ENCODE measurements around the gene SEZ6. TPM values are rescaled to one million over a fixed set of nuclear protein-coding genes. Genes with fewer than 3 reads are reported as not detected.

Gene SEZ6, protein sequence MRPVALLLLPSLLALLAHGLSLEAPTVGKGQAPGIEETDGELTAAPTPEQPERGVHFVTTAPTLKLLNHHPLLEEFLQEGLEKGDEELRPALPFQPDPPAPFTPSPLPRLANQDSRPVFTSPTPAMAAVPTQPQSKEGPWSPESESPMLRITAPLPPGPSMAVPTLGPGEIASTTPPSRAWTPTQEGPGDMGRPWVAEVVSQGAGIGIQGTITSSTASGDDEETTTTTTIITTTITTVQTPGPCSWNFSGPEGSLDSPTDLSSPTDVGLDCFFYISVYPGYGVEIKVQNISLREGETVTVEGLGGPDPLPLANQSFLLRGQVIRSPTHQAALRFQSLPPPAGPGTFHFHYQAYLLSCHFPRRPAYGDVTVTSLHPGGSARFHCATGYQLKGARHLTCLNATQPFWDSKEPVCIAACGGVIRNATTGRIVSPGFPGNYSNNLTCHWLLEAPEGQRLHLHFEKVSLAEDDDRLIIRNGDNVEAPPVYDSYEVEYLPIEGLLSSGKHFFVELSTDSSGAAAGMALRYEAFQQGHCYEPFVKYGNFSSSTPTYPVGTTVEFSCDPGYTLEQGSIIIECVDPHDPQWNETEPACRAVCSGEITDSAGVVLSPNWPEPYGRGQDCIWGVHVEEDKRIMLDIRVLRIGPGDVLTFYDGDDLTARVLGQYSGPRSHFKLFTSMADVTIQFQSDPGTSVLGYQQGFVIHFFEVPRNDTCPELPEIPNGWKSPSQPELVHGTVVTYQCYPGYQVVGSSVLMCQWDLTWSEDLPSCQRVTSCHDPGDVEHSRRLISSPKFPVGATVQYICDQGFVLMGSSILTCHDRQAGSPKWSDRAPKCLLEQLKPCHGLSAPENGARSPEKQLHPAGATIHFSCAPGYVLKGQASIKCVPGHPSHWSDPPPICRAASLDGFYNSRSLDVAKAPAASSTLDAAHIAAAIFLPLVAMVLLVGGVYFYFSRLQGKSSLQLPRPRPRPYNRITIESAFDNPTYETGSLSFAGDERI
- total RNA-seq, result not detected

DNA sequence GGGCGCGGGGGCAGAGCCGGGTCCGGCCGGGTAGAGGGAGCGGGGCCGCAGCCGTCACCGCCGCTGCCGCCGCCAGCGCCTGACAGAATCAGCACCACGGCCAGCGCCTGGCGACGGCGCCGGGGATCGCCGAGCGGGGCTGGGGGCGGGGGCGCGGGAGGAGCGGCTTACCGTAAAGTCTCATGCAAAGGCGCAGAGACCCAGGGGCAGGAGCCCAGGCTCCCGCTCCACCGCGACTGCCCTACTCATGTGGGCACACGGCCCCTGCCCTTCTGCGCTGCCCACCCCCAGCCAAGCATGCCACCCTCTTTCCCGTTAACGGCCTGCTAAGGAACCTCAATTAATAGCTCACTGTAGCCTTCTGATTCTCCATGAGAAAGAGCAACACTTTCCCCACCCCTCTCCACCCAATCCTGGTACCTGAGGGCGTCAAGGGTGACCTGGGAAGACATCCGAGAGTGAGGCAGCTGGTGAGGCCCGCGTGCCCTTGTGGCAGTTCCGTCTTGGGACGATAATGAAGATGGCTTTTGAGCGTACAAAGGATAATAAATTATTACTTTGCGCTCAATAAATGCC, at the start of gene SEZ6:
SEZ6 (minus strand) TSS at position 98 of the 576 bp plus-strand sequence. CDS start 164 bp downstream, outside the sequence.
- H3K9me3 Mint-ChIP-seq, result no peaks in the 10 kb centered on the region
- H3K4me3 Mint-ChIP-seq, result no peak within 1 kb of the TSS
- no peak within 1 kb of the TSS for H3K27ac Mint-ChIP-seq
- H3K36me3 Mint-ChIP-seq (ENCODE audit: low read depth), result no peaks in the 10 kb centered on the region
- H3K27me3 Mint-ChIP-seq, result peaks cover 53% of the 10 kb centered on the region
- CTCF ChIA-PET, result interaction anchor here (1.3 kb wide), 1 partner anchor 111 kb away, joined by 3 read pairs; no protein-coding TSS in a partner anchor
- peak; percentile 66 for DNase-seq
- POLR2A ChIA-PET, result interaction anchor here (0.9 kb wide), 1 partner anchor 13 kb away, joined by 3 read pairs; no protein-coding TSS in a partner anchor
- H3K4me1 Mint-ChIP-seq, result no peaks in the 10 kb centered on the region

- no peaks in the 10 kb centered on the region for H3K9me3 Mint-ChIP-seq
- ChIA-PET CTCF (interaction anchor here (0.6 to 0.9 kb wide), 2 partner anchors 69 to 286 kb away, joined by 3 to 4 read pairs; no protein-coding TSS in a partner anchor), POLR2A (no interaction called here)
- no peak overlapping the region for H3K27ac Mint-ChIP-seq
- no peaks in the 10 kb centered on the region for H3K36me3 Mint-ChIP-seq (ENCODE audit: low read depth)
- peaks cover 5% of the 10 kb centered on the region for H3K27me3 Mint-ChIP-seq
- no peak for DNase-seq
- no peak overlapping the region for H3K4me3 Mint-ChIP-seq
- no peaks in the 10 kb centered on the region for H3K4me1 Mint-ChIP-seq
Observed at GRCh38 chr17:29054835-29055234, 49.0 kb upstream of the SEZ6 start.

DNA sequence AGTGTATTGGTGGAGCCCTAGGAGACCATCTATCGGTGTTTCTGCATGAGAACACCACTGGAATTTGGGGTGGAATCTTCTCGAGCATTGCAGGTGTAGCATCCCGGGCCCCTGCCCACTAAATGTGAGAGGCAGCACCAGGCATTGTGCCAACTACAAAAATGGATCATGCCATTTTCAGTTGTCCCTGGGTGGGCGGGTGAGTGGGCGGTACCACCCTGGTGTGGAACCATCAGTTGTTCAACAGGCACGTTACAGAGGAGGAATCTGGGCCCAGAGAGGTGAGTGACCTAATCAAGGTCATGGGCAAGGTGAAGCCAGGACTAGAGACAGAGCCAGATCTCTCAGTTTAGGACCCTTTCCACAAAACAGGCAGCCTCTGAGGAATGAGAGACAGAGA, 45.9 kb upstream of the SEZ6 start:
- DNase-seq, result no peak
- Mint-ChIP-seq H3K36me3 (ENCODE audit: low read depth) (no peaks in the 10 kb centered on the region), H3K27ac (no peak overlapping the region), H3K4me1 (no peaks in the 10 kb centered on the region), H3K9me3 (no peaks in the 10 kb centered on the region), H3K27me3 (peaks cover 20% of the 10 kb centered on the region), H3K4me3 (no peak overlapping the region)
- ChIA-PET CTCF (no interaction called here), POLR2A (no interaction called here)

DNA sequence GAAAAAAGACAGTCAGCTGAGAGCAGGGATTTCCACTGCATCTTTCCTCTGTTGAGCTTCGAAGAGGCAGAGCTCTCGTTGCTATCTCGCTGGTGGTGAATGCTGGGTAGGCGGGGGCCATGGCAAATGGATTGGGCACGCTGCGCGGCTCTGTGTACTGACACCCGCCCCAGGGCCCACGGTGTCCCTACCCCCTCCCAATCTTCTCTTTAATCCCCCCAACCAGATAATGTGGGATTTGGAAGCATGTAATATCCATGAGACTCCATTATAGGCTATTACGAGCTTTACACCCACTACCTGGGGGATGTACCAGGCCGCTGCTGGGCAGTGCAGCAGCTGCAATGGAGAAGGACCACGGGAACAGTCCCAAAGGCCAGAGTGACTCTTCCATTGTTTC, 45.4 kb upstream of the SEZ6 start:
- no peaks in the 10 kb centered on the region for H3K9me3 Mint-ChIP-seq
- no peaks in the 10 kb centered on the region for H3K36me3 Mint-ChIP-seq (ENCODE audit: low read depth)
- CTCF ChIA-PET, result no interaction called here
- no peak for DNase-seq
- no peak overlapping the region for H3K4me3 Mint-ChIP-seq
- no peak overlapping the region for H3K27ac Mint-ChIP-seq
- H3K4me1 Mint-ChIP-seq, result no peaks in the 10 kb centered on the region
- POLR2A ChIA-PET, result no interaction called here
- peaks cover 21% of the 10 kb centered on the region for H3K27me3 Mint-ChIP-seq

- ChIA-PET CTCF (interaction anchor here (2.4 kb wide), 1 partner anchor 85 kb away, joined by 8 read pairs; no protein-coding TSS in a partner anchor), POLR2A (no interaction called here)
- H3K4me1 Mint-ChIP-seq, result no peaks in the 10 kb centered on the region
Observed at GRCh38 chr17:29050176-29050575, 44.3 kb upstream of the SEZ6 start.

GRCh38 chr17:29049541-29050145, 43.8 kb upstream of the SEZ6 start:
- H3K27ac Mint-ChIP-seq, result no peak overlapping the region
- peaks cover 21% of the 10 kb centered on the region for H3K27me3 Mint-ChIP-seq
- no peaks in the 10 kb centered on the region for H3K9me3 Mint-ChIP-seq
- POLR2A ChIA-PET, result no interaction called here
- CTCF ChIA-PET, result interaction anchor here (2.0 to 2.4 kb wide), 2 partner anchors 84 to 286 kb away, joined by 4 to 8 read pairs; no protein-coding TSS in a partner anchor
- H3K36me3 Mint-ChIP-seq (ENCODE audit: low read depth), result no peaks in the 10 kb centered on the region
- no peak overlapping the region for H3K4me3 Mint-ChIP-seq
- no peak for DNase-seq
- no peaks in the 10 kb centered on the region for H3K4me1 Mint-ChIP-seq

More at GRCh38 chr17:29050176-29050575, 44.3 kb upstream of the SEZ6 start:
- no peak for DNase-seq
- H3K27me3 Mint-ChIP-seq, result peaks cover 21% of the 10 kb centered on the region
- no peaks in the 10 kb centered on the region for H3K36me3 Mint-ChIP-seq (ENCODE audit: low read depth)
- no peak overlapping the region for H3K4me3 Mint-ChIP-seq
- no peaks in the 10 kb centered on the region for H3K9me3 Mint-ChIP-seq
- no peak overlapping the region for H3K27ac Mint-ChIP-seq

GRCh38 chr17:29048440-29049368, 42.9 kb upstream of the SEZ6 start:
- no peak for DNase-seq
- Mint-ChIP-seq H3K36me3 (ENCODE audit: low read depth) (no peaks in the 10 kb centered on the region), H3K4me3 (no peak overlapping the region), H3K4me1 (no peaks in the 10 kb centered on the region), H3K27ac (no peak overlapping the region), H3K27me3 (peaks cover 21% of the 10 kb centered on the region), H3K9me3 (no peaks in the 10 kb centered on the region)
- POLR2A ChIA-PET, result no interaction called here
- CTCF ChIA-PET, result interaction anchor here (1.0 to 2.4 kb wide), 4 partner anchors 10 to 285 kb away, joined by 3 to 8 read pairs (median 6); no protein-coding TSS in a partner anchor

- peaks cover 24% of the 10 kb centered on the region for H3K27me3 Mint-ChIP-seq
- H3K4me1 Mint-ChIP-seq, result peaks cover 3% of the 10 kb centered on the region
- H3K27ac Mint-ChIP-seq, result no peak overlapping the region
Observed at GRCh38 chr17:29046473-29046839, 40.6 kb upstream of the SEZ6 start.

DNA sequence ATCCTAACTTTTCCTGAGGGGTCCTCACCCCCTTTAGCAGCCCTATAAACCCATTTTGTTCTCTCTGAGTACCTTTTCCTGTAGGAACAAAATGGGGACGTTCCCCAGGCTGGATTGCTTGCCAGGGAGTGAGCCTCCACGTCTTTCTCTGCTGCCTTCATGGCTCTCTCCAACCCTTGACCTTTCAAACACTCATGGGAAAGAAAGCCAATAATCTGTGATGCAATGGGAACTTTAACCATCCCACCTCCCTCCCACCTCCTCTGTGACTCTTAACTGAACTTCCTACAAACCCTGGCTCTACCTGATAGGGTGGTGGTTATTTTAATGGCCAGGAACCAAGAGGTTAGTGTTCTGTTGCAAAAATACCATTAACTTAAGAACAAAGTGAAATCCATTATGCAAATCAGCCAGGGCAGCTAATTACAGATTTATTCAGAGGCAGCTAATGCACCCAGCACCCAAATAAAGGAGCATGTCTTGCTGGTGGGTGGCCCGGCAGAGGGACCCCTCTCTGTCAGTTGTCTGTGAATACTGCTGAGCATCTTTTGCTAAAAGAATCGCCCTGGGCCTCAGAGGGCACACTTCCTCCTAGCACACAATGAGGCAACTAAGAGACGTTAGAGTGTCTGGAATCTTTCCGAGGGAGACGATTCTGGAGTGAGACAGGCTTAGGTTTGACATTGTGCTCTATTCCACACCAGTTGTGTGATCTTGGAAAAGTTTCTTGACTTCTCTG, 40.1 kb upstream of the SEZ6 start:
- ChIA-PET POLR2A (no interaction called here), CTCF (interaction anchor here (2.0 kb wide), 1 partner anchor 71 kb away, joined by 6 read pairs; no protein-coding TSS in a partner anchor)
- Mint-ChIP-seq H3K36me3 (ENCODE audit: low read depth) (no peaks in the 10 kb centered on the region), H3K4me3 (no peak overlapping the region), H3K4me1 (peaks cover 3% of the 10 kb centered on the region), H3K27me3 (peaks cover 24% of the 10 kb centered on the region), H3K27ac (no peak overlapping the region), H3K9me3 (no peaks in the 10 kb centered on the region)
- DNase-seq, result no peak

More at GRCh38 chr17:29046473-29046839, 40.6 kb upstream of the SEZ6 start:
- no peaks in the 10 kb centered on the region for H3K9me3 Mint-ChIP-seq
- no peaks in the 10 kb centered on the region for H3K36me3 Mint-ChIP-seq (ENCODE audit: low read depth)
- ChIA-PET CTCF (no interaction called here), POLR2A (no interaction called here)
- no peak for DNase-seq
- H3K4me3 Mint-ChIP-seq, result no peak overlapping the region

DNA sequence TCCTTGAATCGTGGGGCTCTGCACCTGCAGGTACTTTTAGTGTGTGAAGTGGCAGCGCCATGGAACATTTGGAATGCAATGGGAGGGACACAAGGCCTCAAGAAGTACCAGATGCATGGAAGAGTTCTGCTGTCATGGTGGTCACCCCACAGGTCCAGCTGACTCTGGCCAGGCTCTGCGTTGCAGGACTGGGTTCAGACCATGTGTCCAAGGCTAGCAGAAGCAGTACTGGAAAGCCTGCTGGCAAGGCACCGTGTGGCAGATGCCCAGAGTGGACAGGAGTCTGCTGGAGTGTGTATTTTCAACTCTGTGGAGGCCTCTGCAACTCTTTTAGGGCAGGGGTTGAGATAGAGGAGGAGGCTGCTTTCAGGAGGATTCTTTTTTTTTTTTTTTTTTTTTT, 39.2 kb upstream of the SEZ6 start:
- Mint-ChIP-seq H3K4me1 (peaks cover 3% of the 10 kb centered on the region), H3K27me3 (peaks cover 24% of the 10 kb centered on the region), H3K36me3 (ENCODE audit: low read depth) (no peaks in the 10 kb centered on the region), H3K4me3 (no peak overlapping the region), H3K27ac (no peak overlapping the region), H3K9me3 (no peaks in the 10 kb centered on the region)
- ChIA-PET CTCF (interaction anchor here (2.0 to 2.4 kb wide), 2 partner anchors 72 to 79 kb away, joined by 6 to 9 read pairs; no protein-coding TSS in a partner anchor), POLR2A (no interaction called here)
- no peak for DNase-seq

- DNase-seq, result no peak
- Mint-ChIP-seq H3K9me3 (no peaks in the 10 kb centered on the region), H3K27me3 (peaks cover 12% of the 10 kb centered on the region), H3K4me3 (no peak overlapping the region), H3K36me3 (ENCODE audit: low read depth) (no peaks in the 10 kb centered on the region), H3K27ac (no peak overlapping the region), H3K4me1 (peaks cover 3% of the 10 kb centered on the region)
- CTCF ChIA-PET, result interaction anchor here (2.4 kb wide), 1 partner anchor 78 kb away, joined by 9 read pairs; no protein-coding TSS in a partner anchor
- POLR2A ChIA-PET, result no interaction called here
Observed at GRCh38 chr17:29043539-29044145, 37.8 kb upstream of the SEZ6 start.

All from activated CD4-positive, alpha-beta memory T cell treated with anti-CD3 and anti-CD28 coated beads, Interleukin-2, amount 10 ng/mL, durations not matched to agents 7 days and 5 days (primary cell).